GM18511 (cell line): ENCODE measurements around the gene MGAT5B.

Source experiments
- ATAC-seq: cut with Tn5 transposase; IDR thresholded peaks from one replicate; pipeline ENCODE4 v1.9.1; 2021; ENCODE audit warnings: mild to moderate bottlenecking, moderate library complexity; ENCODE audit not compliant: unreplicated experiment

The MGAT5B gene

GRCh38 chr17:76924345-76925342, 56.4 kb downstream of the MGAT5B start:
- no peak for ATAC-seq

- no peak for ATAC-seq
Observed at GRCh38 chr17:76925441-76925891, 57.3 kb downstream of the MGAT5B start.

GRCh38 chr17:76926237-76926866, 58.1 kb downstream of the MGAT5B start:
- ATAC-seq: no peak

- no peak for ATAC-seq
Observed at GRCh38 chr17:76927577-76927976, 59.4 kb downstream of the MGAT5B start.

GRCh38 chr17:76927982-76928381, 59.8 kb downstream of the MGAT5B start:
- no peak for ATAC-seq

- no peak for ATAC-seq
Observed at GRCh38 chr17:76929148-76929547, 60.9 kb downstream of the MGAT5B start.

- no peak for ATAC-seq
Observed at GRCh38 chr17:76929601-76930000, 61.4 kb downstream of the MGAT5B start.

- no peak for ATAC-seq
Observed at GRCh38 chr17:76930107-76930506, 61.9 kb downstream of the MGAT5B start.

- ATAC-seq: no peak
Observed at GRCh38 chr17:76932402-76933333, 64.5 kb downstream of the MGAT5B start.

GRCh38 chr17:76934561-76935320, 66.5 kb downstream of the MGAT5B start:
- no peak for ATAC-seq

- no peak for ATAC-seq
Observed at GRCh38 chr17:76935331-76935730, 67.1 kb downstream of the MGAT5B start.

GRCh38 chr17:76937238-76937637, 69.0 kb downstream of the MGAT5B start:
- ATAC-seq: no peak

- no peak for ATAC-seq
Observed at GRCh38 chr17:76938009-76938408, 69.8 kb downstream of the MGAT5B start.

- ATAC-seq: no peak
Observed at GRCh38 chr17:76940295-76940694, 72.1 kb downstream of the MGAT5B start.

GRCh38 chr17:76940738-76941350, 72.6 kb downstream of the MGAT5B start:
- ATAC-seq: no peak

- no peak for ATAC-seq
Observed at GRCh38 chr17:76943202-76943601, 75.0 kb downstream of the MGAT5B start.

GRCh38 chr17:76943781-76944213, 75.6 kb downstream of the MGAT5B start:
- no peak for ATAC-seq

GRCh38 chr17:76944477-76944876, 76.3 kb downstream of the MGAT5B start:
- ATAC-seq: no peak

GRCh38 chr17:76946111-76946771, 78.0 kb downstream of the MGAT5B start:
- ATAC-seq: no peak
